Thyroid gland (tissue), 4 donors: ENCODE data around the gene TAC4.

Source experiments
- CTCF ChIP-seq, 6 experiments: fragments of 200-600 bp in 3 of 6; fragments of 450-650 bp in 3 of 6; sonication (generic) in 3 of 6; IDR thresholded peaks; one replicate each; pipeline ENCODE4 v1.5.1; 2016 to 2019; ENCODE audit warnings: antibody characterized with exemption in 6 of 6, mild to moderate bottlenecking in 2 of 6, inconsistent platforms in 1 of 6, moderate library complexity in 1 of 6
- POLR2A ChIP-seq, 2 donors: fragments of 450-650 bp; IDR thresholded peaks; one replicate each; pipeline ENCODE4 v1.6.1; 2017; ENCODE audit warnings: antibody characterized with exemption in 2 of 2, mild to moderate bottlenecking in 2 of 2, moderate library complexity in 1 of 2

GRCh38 chr17:49890077-49890821, 42.4 kb upstream of the TAC4 start:
- TF ChIP-seq CTCF (IDR thresholded peaks at IDR 0.05) (no peak), POLR2A (IDR thresholded peaks at IDR 0.05) (no peak)
